Karpas-422 (cell line): ENCODE results near the gene ING4. TPM values are rescaled to one million over a fixed set of nuclear protein-coding genes. Genes with fewer than 3 reads are reported as not detected.

Experiments used
- DNase-seq: peaks from one replicate; pipeline ENCODE4 v3.0.0-alpha.2; 2015
- H2AFZ ChIP-seq: fragments of 200-600 bp; sonication (generic); 2 replicates; pipeline ENCODE4 v1.6.1; 2014; ENCODE audit warnings: antibody characterized with exemption, low read length, mixed read lengths
- H3K27ac ChIP-seq: fragments of 200-600 bp; sonication (generic); 2 replicates; pipeline ENCODE4 v1.5.1; 2014; ENCODE audit warnings: mild to moderate bottlenecking, low read length, moderate library complexity
- H3K27me3 ChIP-seq: fragments of 200-600 bp; sonication (generic); 2 replicates; pipeline ENCODE4 v1.6.1; 2014; ENCODE audit warnings: low read length, mixed read lengths
- H3K36me3 ChIP-seq: fragments of 200-600 bp; sonication (generic); 2 replicates; pipeline ENCODE4 v1.6.1; 2014; ENCODE audit warnings: low read length, mixed read lengths; ENCODE audit not compliant: insufficient read depth
- H3K4me1 ChIP-seq: fragments of 200-600 bp; sonication (generic); 2 replicates; pipeline ENCODE4 v1.6.1; 2014; ENCODE audit warnings: mild to moderate bottlenecking, low read length, mixed read lengths
- H3K4me2 ChIP-seq: fragments of 200-600 bp; sonication (generic); 2 replicates; pipeline ENCODE4 v1.6.1; 2014; ENCODE audit warnings: low read length, low read depth, mild to moderate bottlenecking; ENCODE audit not compliant: poor library complexity, severe bottlenecking
- H3K4me3 ChIP-seq: fragments of 200-600 bp; sonication (generic); 2 replicates; pipeline ENCODE4 v1.5.1; 2014; ENCODE audit warnings: mild to moderate bottlenecking, antibody characterized with exemption, low read length, mixed read lengths
- H3K79me2 ChIP-seq: fragments of 200-600 bp; sonication (generic); 2 replicates; pipeline ENCODE4 v1.6.1; 2014; ENCODE audit warnings: mild to moderate bottlenecking, low read length, mixed read lengths
- H3K9ac ChIP-seq: fragments of 200-600 bp; sonication (generic); 2 replicates; pipeline ENCODE4 v1.6.0; 2014; ENCODE audit warnings: low read length
- H3K9me2 ChIP-seq: fragments of 200-600 bp; sonication (generic), shearing (Covaris generic); replicated peaks from 2 replicates; pipeline ENCODE4 v1.6.0; 2014; ENCODE audit warnings: mild to moderate bottlenecking, low read length, moderate library complexity; ENCODE audit not compliant: insufficient read depth
- H3K9me3 ChIP-seq: fragments of 300-700, 200-600 bp; sonication (generic); 2 replicates; pipeline ENCODE4 v1.6.1; 2014; ENCODE audit warnings: low read length, mixed read lengths
- H4K20me1 ChIP-seq: fragments of 200-600 bp; sonication (generic); 2 replicates; pipeline ENCODE4 v1.6.1; 2014; ENCODE audit warnings: mild to moderate bottlenecking, antibody characterized with exemption, low read length, low read depth; ENCODE audit not compliant: insufficient read depth
- small RNA-seq: library from RNA; depleted of rRNA; stranded (forward); fragments of <200 nt; gene quantifications from one replicate; pipeline ENCODE3, GENCODE V24; 2014
- total RNA-seq: library from RNA; depleted of rRNA; stranded (reverse); fragments of >200 nt; shearing (Covaris generic); gene quantifications from 2 replicates; pipeline ENCODE4 v1.2.3, GENCODE V29; 2014; ENCODE audit warnings: low replicate concordance; rRNA removed

The ING4 gene
- total RNA-seq, 1 experiment from 2014 or later: 40.1 TPM

GRCh38 chr12:6605421-6606330 lies 57.2 kb downstream of the ING4 start:
- Histone ChIP-seq H3K4me2 (peak overlapping the region; percentile 94), H3K9me3 (no peaks in the 10 kb centered on the region), H3K27ac (peak overlapping the region; percentile 83), H3K9me2 (no peaks in the 10 kb centered on the region), H3K4me1 (peaks cover 43% of the 10 kb centered on the region), H4K20me1 (peaks cover 43% of the 10 kb centered on the region), H2AFZ (no peak overlapping the region), H3K9ac (peak overlapping the region; percentile 91), H3K79me2 (peaks cover 61% of the 10 kb centered on the region), H3K4me3 (peak overlapping the region; percentile 89), H3K27me3 (no peaks in the 10 kb centered on the region), H3K36me3 (peaks cover 45% of the 10 kb centered on the region)
- DNase-seq: peak; percentile 64

DNA sequence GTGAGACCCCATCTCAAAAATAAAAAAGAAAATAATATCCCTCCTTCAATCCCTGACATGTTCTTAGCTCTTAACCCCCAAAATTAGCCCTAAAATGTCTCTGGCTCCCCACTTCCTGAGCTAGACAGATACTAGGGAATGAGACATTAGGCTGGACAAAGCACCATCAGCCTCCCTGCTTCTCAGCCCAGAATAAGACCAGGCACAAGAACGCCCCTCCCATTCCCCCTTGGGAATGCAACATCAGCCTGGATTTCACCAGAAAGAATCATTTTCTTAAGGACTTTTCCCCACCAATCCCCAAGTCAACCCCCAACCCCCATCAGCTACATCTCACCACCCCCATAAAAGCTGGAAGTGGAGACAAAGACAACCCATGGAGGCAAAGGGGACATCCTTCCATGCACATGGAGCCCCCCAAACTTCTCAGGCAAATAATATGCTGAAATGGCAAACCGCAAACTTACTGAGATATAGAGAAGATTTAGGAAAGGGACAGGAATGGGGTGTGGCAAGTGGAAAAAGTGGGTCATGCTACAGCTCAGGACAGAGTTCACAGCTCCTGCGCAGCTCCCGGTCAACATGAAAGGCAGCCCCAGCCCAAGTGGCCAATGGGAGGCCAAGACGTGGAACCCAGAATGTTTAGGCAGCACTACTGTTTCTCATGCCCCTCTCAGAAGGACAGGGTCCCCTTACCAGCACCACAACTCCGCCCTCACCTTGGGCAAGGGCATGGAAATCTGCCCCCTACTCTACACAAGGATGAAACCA lies 58.5 kb downstream of the ING4 start:
- Histone ChIP-seq H3K4me2 (peak overlapping the region; percentile 94), H3K9me2 (no peaks in the 10 kb centered on the region), H3K4me3 (peak overlapping the region; percentile 89), H3K36me3 (peaks cover 58% of the 10 kb centered on the region), H3K4me1 (peaks cover 43% of the 10 kb centered on the region), H3K9ac (peak overlapping the region; percentile 91), H3K27ac (no peak overlapping the region), H3K79me2 (peaks cover 69% of the 10 kb centered on the region), H4K20me1 (peaks cover 46% of the 10 kb centered on the region), H3K27me3 (no peaks in the 10 kb centered on the region), H3K9me3 (no peaks in the 10 kb centered on the region), H2AFZ (no peak overlapping the region)
- DNase-seq: no peak

DNA sequence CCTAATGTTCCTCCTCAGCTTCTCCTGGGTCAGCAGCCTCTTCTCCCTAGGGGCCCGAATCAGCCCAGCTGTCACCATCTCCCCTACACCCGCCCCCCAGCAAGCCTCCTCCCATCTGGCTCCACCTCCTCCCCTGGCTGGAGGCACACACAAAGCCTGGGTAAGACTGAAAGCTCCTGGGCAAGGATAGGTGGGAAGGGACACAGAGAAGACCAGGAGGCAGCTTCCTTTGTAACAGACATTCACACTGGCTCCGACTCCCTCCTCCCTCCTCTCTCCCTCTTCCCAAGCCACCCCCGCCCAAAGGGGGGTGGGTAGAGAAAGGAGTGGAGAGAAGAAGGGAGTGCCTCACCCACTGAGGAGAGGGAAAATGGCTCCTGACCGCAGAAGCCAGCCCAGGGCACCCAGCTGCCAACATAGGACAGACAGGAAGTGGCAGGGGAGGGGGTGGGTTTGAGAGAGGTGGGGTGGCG lies 59.8 kb downstream of the ING4 start:
- H3K9me3 ChIP-seq: no peaks in the 10 kb centered on the region
- H3K4me2 ChIP-seq: peak overlapping the region; percentile 10
- no peak for DNase-seq
- H3K27ac ChIP-seq: no peak overlapping the region
- H3K9ac ChIP-seq: no peak overlapping the region
- H2AFZ ChIP-seq: no peak overlapping the region
- H3K4me3 ChIP-seq: no peak overlapping the region
- H3K4me1 ChIP-seq: peaks cover 40% of the 10 kb centered on the region
- H3K9me2 ChIP-seq: no peaks in the 10 kb centered on the region
- no peaks in the 10 kb centered on the region for H3K27me3 ChIP-seq
- H3K36me3 ChIP-seq: peaks cover 63% of the 10 kb centered on the region
- peaks cover 46% of the 10 kb centered on the region for H4K20me1 ChIP-seq
- H3K79me2 ChIP-seq: peaks cover 72% of the 10 kb centered on the region

DNA sequence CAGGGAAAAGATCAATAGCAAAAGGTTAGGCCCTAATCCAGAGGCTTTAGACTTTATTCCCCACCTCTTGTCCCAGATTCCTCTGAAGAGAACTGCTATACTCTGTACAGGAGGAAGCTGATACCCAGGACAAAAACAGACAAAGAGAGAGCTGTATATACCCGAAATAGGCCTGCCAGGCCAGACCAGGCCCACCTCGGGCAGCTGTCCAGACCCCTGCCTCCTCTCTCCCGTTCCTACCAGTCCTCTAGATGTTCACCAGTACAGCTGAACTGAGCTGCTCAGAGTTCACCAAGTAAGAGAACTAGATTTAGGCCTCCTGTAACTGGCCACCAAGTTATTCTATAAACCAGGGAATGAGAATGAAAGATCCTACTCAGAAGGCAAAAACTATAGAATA lies 60.4 kb downstream of the ING4 start:
- no peaks in the 10 kb centered on the region for H3K9me2 ChIP-seq
- H4K20me1 ChIP-seq: peaks cover 46% of the 10 kb centered on the region
- H3K4me2 ChIP-seq: no peak overlapping the region
- H3K4me3 ChIP-seq: no peak overlapping the region
- peaks cover 33% of the 10 kb centered on the region for H3K4me1 ChIP-seq
- H2AFZ ChIP-seq: no peak overlapping the region
- peaks cover 77% of the 10 kb centered on the region for H3K79me2 ChIP-seq
- H3K9ac ChIP-seq: no peak overlapping the region
- H3K27me3 ChIP-seq: no peaks in the 10 kb centered on the region
- H3K9me3 ChIP-seq: no peaks in the 10 kb centered on the region
- H3K27ac ChIP-seq: no peak overlapping the region
- DNase-seq: no peak
- peaks cover 69% of the 10 kb centered on the region for H3K36me3 ChIP-seq

Small RNA genes within 50 kb of the gene (small RNA-seq; reads per million reads assigned to genes)
- gene RNU6-781P: not detected

Other genes with a start within 250 kb of the ING4 start
- gene CD27, start 218.2 kb downstream of the ING4 start, total RNA-seq: 155 and 203 TPM in 2 replicates
- 6.1 and 11.2 TPM in 2 replicates for gene TAPBPL, start 211.1 kb downstream of the ING4 start, total RNA-seq
- 528 and 555 TPM in 2 replicates for gene VAMP1, start 192.4 kb downstream of the ING4 start, total RNA-seq
- gene MRPL51, start 169.9 kb downstream of the ING4 start, total RNA-seq: 171 and 201 TPM in 2 replicates
- 103 and 124 TPM in 2 replicates for gene NCAPD2, start 169.0 kb downstream of the ING4 start, total RNA-seq
- 13,828 and 17,952 TPM in 2 replicates for gene GAPDH, start 128.6 kb downstream of the ING4 start, total RNA-seq
- gene IFFO1, start 107.1 kb downstream of the ING4 start, total RNA-seq: 8.2 and 14.5 TPM in 2 replicates
- gene NOP2, start 94.8 kb downstream of the ING4 start, total RNA-seq: 66.2 and 85.7 TPM in 2 replicates
- 216 and 315 TPM in 2 replicates for gene CHD4, start 55.7 kb downstream of the ING4 start, total RNA-seq
- gene LPAR5, start 27.2 kb downstream of the ING4 start, total RNA-seq: 10.3 and 14.6 TPM in 2 replicates
- 2.2 and 4.2 TPM in 2 replicates for gene ACRBP, start 15.7 kb downstream of the ING4 start, total RNA-seq
- gene ZNF384, start 26.3 kb upstream of the ING4 start, total RNA-seq: 35.5 and 39.2 TPM in 2 replicates
- not detected in 2 replicates for gene PIANP, start 37.7 kb upstream of the ING4 start, total RNA-seq
- gene COPS7A, start 60.9 kb upstream of the ING4 start, total RNA-seq: 39.2 and 42.9 TPM in 2 replicates
- gene MLF2, start 90.0 kb upstream of the ING4 start, total RNA-seq: 183 and 263 TPM in 2 replicates
- 5.0 and 7.3 TPM in 2 replicates for gene PTMS, start 103.2 kb upstream of the ING4 start, total RNA-seq
- gene LAG3, start 109.4 kb upstream of the ING4 start, total RNA-seq: 0.22 and 0.32 TPM in 2 replicates
- gene CD4, start 126.4 kb upstream of the ING4 start, total RNA-seq: not detected in 2 replicates
- not detected in 2 replicates for gene GPR162, start 158.7 kb upstream of the ING4 start, total RNA-seq
- gene P3H3, start 165.3 kb upstream of the ING4 start, total RNA-seq: 3.1 and 8.3 TPM in 2 replicates
- gene GNB3, start 177.8 kb upstream of the ING4 start, total RNA-seq: 14.9 and 27.0 TPM in 2 replicates
- 47.6 and 70.0 TPM in 2 replicates for gene CDCA3, start 188.2 kb upstream of the ING4 start, total RNA-seq
- 36.9 and 66.6 TPM in 2 replicates for gene USP5, start 189.0 kb upstream of the ING4 start, total RNA-seq
- 1,584 and 1,673 TPM in 2 replicates for gene TPI1, start 204.4 kb upstream of the ING4 start, total RNA-seq
- 5.9 and 7.4 TPM in 2 replicates for gene SPSB2, start 210.2 kb upstream of the ING4 start, total RNA-seq
- 8.7 and 9.7 TPM in 2 replicates for gene LRRC23, start 241.7 kb upstream of the ING4 start, total RNA-seq